Stromal cell of bone marrow (primary cell): ENCODE data around the gene SLX4IP.
A peak's percentile ranks its signal among the peaks of the same experiment; 100 is the strongest.

Experiments
- DNase-seq: peaks from one replicate; pipeline ENCODE4 v3.0.0-alpha.2; 2012; ENCODE audit warnings: low read depth

The SLX4IP gene

GRCh38 chr20:10651227-10651990 is 216.3 kb downstream of the SLX4IP start:
- no peak for DNase-seq

DNA sequence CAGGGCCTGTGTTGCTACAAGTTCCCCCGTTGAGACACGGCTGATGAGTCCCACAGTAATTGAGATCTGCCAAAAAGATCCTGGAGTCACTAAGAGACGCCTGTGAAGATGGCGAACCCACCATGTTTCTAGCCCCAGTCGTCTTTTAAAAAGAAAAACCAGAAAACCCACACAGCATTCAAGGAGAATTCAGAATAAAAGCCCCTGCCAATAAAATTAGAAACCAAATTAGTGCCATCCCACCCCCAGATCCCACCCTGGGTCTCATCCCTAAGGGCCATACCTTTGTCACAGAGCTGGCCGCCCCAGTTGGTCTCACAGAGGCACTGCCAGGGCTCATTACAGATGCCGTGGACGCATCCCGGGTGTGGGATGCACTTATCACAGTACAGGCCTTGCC is 217.1 kb downstream of the SLX4IP start:
- no peak for DNase-seq

GRCh38 chr20:10652660-10653261 is 217.7 kb downstream of the SLX4IP start:
- DNase-seq, result no peak

GRCh38 chr20:10653599-10654249 is 218.6 kb downstream of the SLX4IP start:
- peak; percentile 81 for DNase-seq

DNA sequence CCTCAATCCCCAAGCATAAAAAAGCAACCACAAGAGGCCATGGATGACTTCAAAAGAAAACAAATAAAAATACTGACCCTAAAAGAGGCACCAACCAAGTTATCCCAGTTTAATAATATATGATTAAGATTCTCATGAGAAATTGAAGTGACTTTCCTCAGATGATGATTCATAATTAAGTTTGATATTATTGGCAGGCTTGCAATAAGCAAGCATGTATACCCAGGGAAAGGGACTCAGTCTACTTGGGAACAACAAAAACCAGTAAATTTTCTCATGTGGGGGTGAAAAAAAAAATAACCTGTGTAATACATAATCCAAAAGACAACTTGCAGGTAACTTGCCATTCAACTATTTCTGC is 219.1 kb downstream of the SLX4IP start:
- DNase-seq, result no peak

DNA sequence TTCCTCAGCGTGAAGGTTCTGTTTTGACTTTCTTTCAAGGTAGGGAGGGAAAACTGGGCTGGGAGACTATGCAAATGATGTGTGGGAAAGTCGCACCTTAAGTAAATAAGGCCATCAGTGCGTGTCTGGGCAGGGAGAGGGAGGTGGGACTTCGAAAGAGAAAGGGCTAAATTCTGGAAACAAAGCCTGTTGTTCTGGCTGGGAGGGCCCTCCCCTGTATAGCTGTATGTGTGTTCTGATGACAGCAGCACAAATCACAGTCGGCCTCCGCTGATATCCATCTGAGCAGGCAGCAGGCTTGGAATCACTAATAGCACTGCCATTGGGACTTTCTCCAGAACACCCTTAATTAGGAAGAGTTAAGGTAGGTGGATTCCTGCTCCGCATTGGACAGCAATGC is 219.5 kb downstream of the SLX4IP start:
- no peak for DNase-seq

DNA sequence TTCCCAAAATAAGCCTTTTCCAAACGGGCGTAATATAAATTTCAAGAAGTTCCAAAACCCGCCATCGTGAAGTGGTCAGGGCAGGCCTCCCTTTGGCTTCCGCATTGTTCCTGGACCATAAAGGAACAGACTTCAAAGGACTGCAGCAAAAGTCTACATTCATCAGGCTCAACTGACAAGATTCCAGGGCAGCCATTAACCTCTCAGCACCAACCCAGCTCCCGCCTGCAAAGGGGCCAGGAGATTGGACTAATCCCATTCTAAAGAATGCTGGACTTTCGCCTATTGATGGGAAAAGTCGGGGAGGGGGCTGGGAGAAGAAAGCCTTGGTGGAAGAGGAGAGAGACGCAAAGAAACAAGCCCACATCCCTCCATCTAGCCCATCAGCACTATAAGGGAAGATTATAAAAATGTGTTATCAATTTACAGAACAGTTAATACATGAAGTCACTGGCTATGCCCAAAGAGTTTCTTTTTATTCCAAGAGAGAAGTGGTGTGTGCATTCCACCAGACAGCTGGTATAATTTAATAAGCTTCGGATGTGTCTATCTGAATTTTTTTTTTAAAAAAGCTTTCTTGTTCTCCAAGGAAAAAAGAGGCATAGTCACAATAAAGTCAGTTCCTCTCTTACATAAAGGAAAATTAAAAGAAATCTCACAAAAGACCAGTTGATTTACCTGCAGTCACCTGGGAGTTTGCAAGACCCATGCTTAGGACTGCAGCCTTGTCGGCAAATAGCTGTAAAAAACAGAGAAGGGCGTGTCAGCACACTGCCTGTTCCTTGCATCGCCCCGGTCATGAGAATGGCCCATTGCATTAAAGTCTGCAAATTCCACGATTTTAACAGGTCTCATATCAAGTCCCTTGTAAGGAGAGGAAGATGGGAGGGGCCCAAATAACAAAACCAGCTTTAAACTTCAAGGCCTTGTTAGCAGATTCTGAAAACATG is 220.9 kb downstream of the SLX4IP start:
- DNase-seq, result no peak

GRCh38 chr20:10657453-10657852 is 222.3 kb downstream of the SLX4IP start:
- no peak for DNase-seq

DNA sequence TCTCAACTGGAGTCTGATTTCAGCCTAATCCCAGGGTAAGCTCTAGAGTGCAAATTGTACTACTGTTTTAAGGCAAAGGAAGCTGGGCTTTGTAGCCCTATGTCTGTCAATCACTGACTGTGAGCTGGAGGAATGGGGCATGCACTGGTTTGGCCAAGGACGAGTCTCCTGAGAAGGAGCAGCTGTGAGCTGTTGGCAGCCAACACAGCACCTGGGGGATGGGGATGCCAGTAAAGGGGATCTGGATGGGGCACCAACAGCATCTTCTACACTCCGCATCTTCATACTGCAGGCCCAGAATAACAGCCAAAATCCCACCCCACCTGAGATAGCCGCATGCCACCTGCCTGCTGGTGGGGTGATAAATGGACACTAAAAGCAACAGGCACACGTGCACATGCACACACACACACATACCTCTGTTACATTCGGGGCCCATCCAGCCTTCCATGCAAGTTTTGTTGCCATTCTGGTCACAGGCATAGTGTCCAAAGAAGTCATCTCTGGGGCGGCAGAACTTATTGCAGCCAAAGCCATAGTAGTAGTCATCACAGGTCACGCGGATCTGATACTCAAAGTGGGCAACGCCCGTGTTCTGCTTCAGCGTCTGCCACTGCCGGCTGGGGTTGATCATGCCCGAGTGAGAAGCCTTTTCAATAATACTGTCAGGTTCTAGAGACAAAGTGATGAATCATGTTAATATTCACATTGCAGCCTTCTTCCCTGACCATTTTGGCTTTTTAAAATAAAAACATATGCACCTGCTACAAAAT is 223.1 kb downstream of the SLX4IP start:
- no peak for DNase-seq

GRCh38 chr20:10658876-10659632 is 223.9 kb downstream of the SLX4IP start:
- no peak for DNase-seq

DNA sequence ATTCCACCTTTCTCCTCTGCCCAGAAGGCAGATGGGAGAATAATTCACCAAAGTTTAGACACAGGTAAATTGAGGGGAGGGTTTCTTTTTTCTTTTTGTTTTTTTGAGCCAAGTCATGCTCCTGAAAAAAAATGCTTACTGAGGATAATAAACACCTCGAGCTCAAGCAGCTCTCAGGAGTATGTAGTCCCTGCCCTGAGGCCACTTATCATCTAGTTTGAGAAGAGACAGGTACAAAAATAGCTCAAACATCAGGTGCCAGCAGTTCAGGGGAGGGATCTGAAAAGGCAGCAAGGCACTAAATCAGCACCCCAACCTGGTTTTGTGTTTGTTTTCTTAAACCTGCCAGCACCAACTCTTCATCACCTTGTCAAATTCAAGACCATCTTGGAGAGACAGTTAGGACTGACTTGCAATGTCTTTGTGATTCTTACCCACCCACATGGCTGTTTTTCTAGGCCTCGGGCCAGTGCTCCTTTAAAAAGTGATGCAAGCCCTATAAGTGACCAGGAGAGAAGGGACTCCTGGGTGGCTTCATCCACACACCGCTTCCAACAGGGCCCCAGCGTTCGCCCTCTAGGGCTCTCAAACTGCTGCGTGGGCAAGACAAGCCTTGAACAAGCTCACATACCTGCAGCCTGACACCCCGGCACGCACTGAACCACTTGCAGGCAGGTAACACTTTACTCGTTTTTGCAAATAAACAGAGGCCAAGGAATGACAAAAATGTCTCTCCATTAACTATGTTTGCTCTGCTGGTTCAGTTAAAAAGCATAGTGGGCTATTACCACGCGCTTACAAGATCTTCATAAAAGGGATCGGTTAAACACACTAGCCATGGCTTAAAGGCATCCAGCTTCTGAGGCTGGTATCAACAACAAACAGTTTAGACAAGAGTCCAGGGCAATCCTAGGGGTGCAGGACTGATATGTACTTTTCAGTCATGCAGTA is 224.8 kb downstream of the SLX4IP start:
- DNase-seq, result no peak

DNA sequence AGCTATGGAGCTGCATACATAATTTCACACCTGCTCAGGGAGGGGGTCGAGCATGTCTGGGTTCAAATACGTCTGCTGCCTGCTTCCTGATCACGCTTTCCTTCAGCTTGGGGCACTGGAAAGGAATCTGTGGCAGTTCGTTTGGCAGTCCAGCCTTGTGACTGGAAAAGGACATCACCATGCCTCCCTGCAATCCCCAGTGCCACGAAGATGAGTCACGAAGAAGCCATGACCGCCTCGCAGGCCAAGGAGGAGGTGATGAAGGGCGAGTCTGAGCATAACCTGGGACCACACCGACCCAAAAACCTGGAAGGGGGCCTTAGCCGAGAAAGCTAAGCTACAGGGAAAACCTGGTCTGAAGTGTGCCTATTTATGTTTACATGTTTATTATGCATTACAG is 225.6 kb downstream of the SLX4IP start:
- no peak for DNase-seq

- DNase-seq, result no peak
Observed at GRCh38 chr20:10661261-10661660, 226.2 kb downstream of the SLX4IP start.

DNA sequence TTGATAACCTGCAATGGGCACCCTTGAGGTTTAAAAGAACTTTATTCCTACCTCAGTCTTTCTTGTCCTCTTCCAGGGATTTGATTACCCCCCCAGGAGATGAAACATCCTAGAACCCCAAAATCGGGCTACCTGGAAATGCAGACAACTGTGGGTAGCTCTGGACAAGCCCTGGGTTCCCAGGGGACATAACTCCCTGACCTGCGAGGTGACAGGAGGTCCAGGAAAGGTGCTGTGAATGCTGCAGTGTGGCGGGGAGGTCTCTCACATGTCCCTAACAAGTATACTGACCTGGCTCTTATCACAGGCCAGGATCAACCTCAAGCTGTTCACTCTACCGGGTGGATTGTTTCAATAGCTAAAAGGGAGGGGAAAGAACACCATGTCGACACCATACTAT is 227.0 kb downstream of the SLX4IP start:
- DNase-seq, result no peak

DNA sequence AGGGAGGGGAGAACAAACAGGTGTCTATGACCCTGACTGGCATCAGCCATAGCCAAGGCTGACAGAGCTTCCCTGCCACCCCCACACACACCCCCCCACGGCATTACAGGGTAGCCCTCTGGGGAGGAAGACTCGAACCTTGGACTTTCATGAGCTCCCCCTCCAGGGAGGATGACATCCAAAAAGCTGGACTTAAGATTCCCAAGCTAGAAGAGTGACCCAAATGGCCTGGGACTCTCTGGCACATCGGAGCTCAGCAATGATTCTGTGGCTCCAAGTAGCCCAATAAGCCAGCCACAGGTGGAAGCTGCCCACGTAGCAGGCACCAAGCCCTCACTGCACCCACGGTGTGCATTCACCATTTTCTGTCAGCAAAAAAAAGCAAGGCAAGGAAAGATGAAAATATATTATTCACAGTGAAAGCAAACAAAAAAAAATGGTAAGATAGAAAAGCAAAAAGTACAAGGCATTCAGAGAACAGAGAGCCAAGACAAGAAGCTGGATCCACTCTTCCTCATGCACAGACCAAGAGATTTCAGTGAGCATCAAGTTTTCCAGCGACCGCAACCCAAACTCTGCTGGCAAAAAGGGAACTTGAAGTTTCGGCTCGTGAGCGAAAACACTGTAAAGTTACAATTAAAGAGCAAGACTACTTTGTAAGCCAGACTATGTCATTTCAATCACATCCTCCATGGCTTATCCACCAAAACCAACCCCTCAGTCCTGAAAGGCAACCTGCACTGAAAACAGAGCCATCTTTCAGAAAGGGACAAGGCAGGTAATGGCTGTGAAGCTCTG is 227.8 kb downstream of the SLX4IP start:
- no peak for DNase-seq

GRCh38 chr20:10663756-10664155 is 228.7 kb downstream of the SLX4IP start:
- DNase-seq, result no peak

- DNase-seq, result no peak
Observed at GRCh38 chr20:10665027-10665561, 230.0 kb downstream of the SLX4IP start.

DNA sequence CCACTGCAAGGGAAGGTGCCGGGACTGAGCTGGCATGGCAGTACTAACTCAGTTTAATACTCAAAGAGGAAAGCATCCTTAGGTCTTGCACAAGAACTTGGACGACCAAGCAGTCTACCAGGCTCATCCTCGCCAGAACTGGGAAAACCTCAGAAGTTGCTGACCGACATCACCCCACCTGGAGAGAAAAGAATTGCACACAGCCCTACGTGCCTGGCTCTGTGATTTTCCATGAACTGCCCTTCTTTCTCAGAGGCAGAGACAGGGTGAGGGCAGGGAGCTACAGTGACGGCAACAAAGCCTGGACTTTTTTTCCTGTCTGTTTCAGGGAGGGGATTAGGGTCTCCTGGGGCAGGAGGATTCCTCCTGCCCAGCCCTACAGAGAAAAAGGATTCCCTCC is 230.7 kb downstream of the SLX4IP start:
- no peak for DNase-seq
